Measurements from ENCODE around the gene FKBP6.

Gene FKBP6

DNA sequence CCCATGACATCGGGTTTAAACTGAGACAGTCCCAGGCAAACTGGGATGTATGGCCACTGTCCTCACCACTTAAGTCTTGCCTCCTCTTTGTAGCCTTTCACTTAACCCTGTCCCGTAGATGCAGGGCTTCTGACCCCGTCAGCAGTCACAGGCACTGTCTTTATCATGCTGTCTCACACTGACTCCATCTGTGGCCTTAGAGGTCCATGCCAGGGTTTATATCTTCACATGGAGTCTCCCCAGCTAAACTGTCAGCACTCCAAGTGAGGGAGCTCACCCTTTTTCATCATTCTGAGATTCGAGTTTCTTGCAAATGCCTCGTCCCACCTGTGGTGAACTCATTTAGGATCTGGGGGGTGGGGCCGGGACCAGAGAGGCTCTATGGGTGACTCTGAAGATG lies 2.8 kb downstream of the FKBP6 start:
- no peaks in the 10 kb centered on the region for H3K9me3 ChIP-seq (ENCODE audit: severe bottlenecking)
- ATAC-seq (ENCODE audit: low read depth): no peak
- H3K4me3 ChIP-seq (ENCODE audit: severe bottlenecking): no peak overlapping the region
- H3K4me1 ChIP-seq (ENCODE audit: insufficient read depth, poor library complexity, severe bottlenecking): no peaks in the 10 kb centered on the region
- no peak for DNase-seq (ENCODE audit: low spot score)
- TF ChIP-seq, protein P1, sequence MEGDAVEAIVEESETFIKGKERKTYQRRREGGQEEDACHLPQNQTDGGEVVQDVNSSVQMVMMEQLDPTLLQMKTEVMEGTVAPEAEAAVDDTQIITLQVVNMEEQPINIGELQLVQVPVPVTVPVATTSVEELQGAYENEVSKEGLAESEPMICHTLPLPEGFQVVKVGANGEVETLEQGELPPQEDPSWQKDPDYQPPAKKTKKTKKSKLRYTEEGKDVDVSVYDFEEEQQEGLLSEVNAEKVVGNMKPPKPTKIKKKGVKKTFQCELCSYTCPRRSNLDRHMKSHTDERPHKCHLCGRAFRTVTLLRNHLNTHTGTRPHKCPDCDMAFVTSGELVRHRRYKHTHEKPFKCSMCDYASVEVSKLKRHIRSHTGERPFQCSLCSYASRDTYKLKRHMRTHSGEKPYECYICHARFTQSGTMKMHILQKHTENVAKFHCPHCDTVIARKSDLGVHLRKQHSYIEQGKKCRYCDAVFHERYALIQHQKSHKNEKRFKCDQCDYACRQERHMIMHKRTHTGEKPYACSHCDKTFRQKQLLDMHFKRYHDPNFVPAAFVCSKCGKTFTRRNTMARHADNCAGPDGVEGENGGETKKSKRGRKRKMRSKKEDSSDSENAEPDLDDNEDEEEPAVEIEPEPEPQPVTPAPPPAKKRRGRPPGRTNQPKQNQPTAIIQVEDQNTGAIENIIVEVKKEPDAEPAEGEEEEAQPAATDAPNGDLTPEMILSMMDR (IDR thresholded peaks at IDR 0.05; ENCODE audit: poor library complexity, severe bottlenecking): no peak
- H3K36me3 ChIP-seq (ENCODE audit: low read depth): no peaks in the 10 kb centered on the region
- H3K27ac ChIP-seq (ENCODE audit: poor library complexity, severe bottlenecking): no peak overlapping the region
- no peaks in the 10 kb centered on the region for H3K27me3 ChIP-seq (ENCODE audit: insufficient read depth, poor library complexity, severe bottlenecking)

DNA sequence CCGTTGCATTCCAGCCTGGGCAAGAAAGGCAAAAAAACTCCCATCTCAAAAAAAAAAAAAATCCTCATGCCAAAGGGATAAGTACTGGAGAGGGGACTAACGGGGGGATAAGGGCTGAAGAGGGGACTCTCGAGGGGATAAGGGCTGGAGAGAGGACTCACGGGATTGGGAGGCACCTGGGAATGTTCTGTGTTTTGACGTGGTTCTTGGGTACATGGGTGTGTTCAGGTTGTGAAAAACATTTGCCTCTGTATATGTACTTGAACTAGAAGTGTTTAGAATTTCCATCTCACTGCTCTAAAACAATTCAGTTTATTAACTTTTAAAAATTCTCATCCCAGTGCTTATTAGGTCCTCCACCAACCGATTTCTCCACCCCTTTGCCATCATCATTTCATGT lies 4.5 kb downstream of the FKBP6 start:
- Histone ChIP-seq H3K36me3 (ENCODE audit: low read depth) (no peaks in the 10 kb centered on the region), H3K27me3 (ENCODE audit: insufficient read depth, poor library complexity, severe bottlenecking) (no peaks in the 10 kb centered on the region), H3K27ac (ENCODE audit: poor library complexity, severe bottlenecking) (no peak overlapping the region), H3K4me3 (ENCODE audit: severe bottlenecking) (no peak overlapping the region), H3K4me1 (ENCODE audit: insufficient read depth, poor library complexity, severe bottlenecking) (no peaks in the 10 kb centered on the region), H3K9me3 (ENCODE audit: severe bottlenecking) (no peaks in the 10 kb centered on the region)
- no peak for DNase-seq (ENCODE audit: low spot score)
- ATAC-seq (ENCODE audit: low read depth): no peak
- TF ChIP-seq, protein P1 (IDR thresholded peaks at IDR 0.05; ENCODE audit: poor library complexity, severe bottlenecking): no peak

- TF ChIP-seq, protein P1 (IDR thresholded peaks at IDR 0.05; ENCODE audit: poor library complexity, severe bottlenecking): no peak
Measured at GRCh38 chr7:73338321-73338720, 10.4 kb downstream of the FKBP6 start.

GRCh38 chr7:73340514-73340913 lies 12.6 kb downstream of the FKBP6 start:
- Histone ChIP-seq H3K27me3 (ENCODE audit: insufficient read depth, poor library complexity, severe bottlenecking) (no peaks in the 10 kb centered on the region), H3K4me3 (ENCODE audit: severe bottlenecking) (no peak overlapping the region), H3K27ac (ENCODE audit: poor library complexity, severe bottlenecking) (no peak overlapping the region), H3K36me3 (ENCODE audit: low read depth) (no peaks in the 10 kb centered on the region), H3K4me1 (ENCODE audit: insufficient read depth, poor library complexity, severe bottlenecking) (peaks cover 4% of the 10 kb centered on the region), H3K9me3 (ENCODE audit: severe bottlenecking) (no peaks in the 10 kb centered on the region)
- DNase-seq (ENCODE audit: low spot score) (no peak), ATAC-seq (ENCODE audit: low read depth) (no peak)
- TF ChIP-seq, protein P1 (IDR thresholded peaks at IDR 0.05; ENCODE audit: poor library complexity, severe bottlenecking): no peak

More at GRCh38 chr7:73338321-73338720, 10.4 kb downstream of the FKBP6 start:
- peaks cover 4% of the 10 kb centered on the region for H3K4me1 ChIP-seq (ENCODE audit: insufficient read depth, poor library complexity, severe bottlenecking)
- no peaks in the 10 kb centered on the region for H3K27me3 ChIP-seq (ENCODE audit: insufficient read depth, poor library complexity, severe bottlenecking)
- no peak for ATAC-seq (ENCODE audit: low read depth)
- DNase-seq (ENCODE audit: low spot score): no peak
- H3K36me3 ChIP-seq (ENCODE audit: low read depth): no peaks in the 10 kb centered on the region
- no peak overlapping the region for H3K4me3 ChIP-seq (ENCODE audit: severe bottlenecking)
- H3K9me3 ChIP-seq (ENCODE audit: severe bottlenecking): no peaks in the 10 kb centered on the region
- no peak overlapping the region for H3K27ac ChIP-seq (ENCODE audit: poor library complexity, severe bottlenecking)

- TF ChIP-seq, protein P1 (IDR thresholded peaks at IDR 0.05; ENCODE audit: poor library complexity, severe bottlenecking): no peak
- Histone ChIP-seq H3K9me3 (ENCODE audit: severe bottlenecking) (no peaks in the 10 kb centered on the region), H3K27me3 (ENCODE audit: insufficient read depth, poor library complexity, severe bottlenecking) (no peaks in the 10 kb centered on the region), H3K4me1 (ENCODE audit: insufficient read depth, poor library complexity, severe bottlenecking) (peaks cover 4% of the 10 kb centered on the region), H3K4me3 (ENCODE audit: severe bottlenecking) (no peak overlapping the region), H3K27ac (ENCODE audit: poor library complexity, severe bottlenecking) (no peak overlapping the region), H3K36me3 (ENCODE audit: low read depth) (no peaks in the 10 kb centered on the region)
- no peak for DNase-seq (ENCODE audit: low spot score)
- peak; percentile 52; the same call in 1 of the 3 replicates for ATAC-seq (ENCODE audit: low read depth)
Measured at GRCh38 chr7:73341877-73342276, 13.9 kb downstream of the FKBP6 start.
